Measurements from ENCODE around the gene BLOC1S1. TPM values are rescaled to one million over a fixed set of nuclear protein-coding genes. Genes with fewer than 3 reads are reported as not detected.

Gene BLOC1S1
- total and polyA plus RNA-seq, 12 donors, result 68.3 to 515 (median 105) TPM

DNA sequence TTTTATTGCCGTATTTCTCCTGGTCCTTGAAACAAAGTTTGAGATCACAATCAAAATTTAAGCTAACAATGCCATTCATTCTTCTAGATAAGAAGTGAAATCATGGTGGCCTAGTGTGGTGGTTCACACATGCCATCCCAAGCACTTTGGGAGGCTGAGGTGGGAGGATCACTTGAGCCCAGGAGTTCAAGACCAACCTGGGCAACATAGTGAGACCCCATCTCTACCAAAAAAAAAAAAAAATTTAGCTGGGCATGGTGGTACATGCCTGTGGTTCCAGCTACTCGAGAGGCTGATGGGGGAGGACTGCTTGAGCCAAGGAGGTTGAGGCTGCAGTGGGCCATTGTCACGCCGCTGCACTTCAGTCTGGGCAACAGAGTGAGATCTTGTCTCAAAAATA lies 51.3 kb downstream of the BLOC1S1 start:
- H3K27ac ChIP-seq, result no peak overlapping the region
- H3K4me3 ChIP-seq, result no peak overlapping the region
- H3K4me1 ChIP-seq, result no peaks in the 10 kb centered on the region
- TF ChIP-seq, protein P1, sequence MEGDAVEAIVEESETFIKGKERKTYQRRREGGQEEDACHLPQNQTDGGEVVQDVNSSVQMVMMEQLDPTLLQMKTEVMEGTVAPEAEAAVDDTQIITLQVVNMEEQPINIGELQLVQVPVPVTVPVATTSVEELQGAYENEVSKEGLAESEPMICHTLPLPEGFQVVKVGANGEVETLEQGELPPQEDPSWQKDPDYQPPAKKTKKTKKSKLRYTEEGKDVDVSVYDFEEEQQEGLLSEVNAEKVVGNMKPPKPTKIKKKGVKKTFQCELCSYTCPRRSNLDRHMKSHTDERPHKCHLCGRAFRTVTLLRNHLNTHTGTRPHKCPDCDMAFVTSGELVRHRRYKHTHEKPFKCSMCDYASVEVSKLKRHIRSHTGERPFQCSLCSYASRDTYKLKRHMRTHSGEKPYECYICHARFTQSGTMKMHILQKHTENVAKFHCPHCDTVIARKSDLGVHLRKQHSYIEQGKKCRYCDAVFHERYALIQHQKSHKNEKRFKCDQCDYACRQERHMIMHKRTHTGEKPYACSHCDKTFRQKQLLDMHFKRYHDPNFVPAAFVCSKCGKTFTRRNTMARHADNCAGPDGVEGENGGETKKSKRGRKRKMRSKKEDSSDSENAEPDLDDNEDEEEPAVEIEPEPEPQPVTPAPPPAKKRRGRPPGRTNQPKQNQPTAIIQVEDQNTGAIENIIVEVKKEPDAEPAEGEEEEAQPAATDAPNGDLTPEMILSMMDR (IDR thresholded peaks at IDR 0.05), result no peak
- no peak for ATAC-seq
- no peaks in the 10 kb centered on the region for H3K9me3 ChIP-seq
- intact Hi-C loops (cut with DNase I), result no loop called here
- H3K27me3 ChIP-seq, result no peaks in the 10 kb centered on the region
- WGBS, 2 donors, result 91 to 99% methylated on average over 4 of the region's 4 CpGs
- DNase-seq, result no peak
- H3K36me3 ChIP-seq, result peaks cover 0 to 94% (median 12%) of the 10 kb centered on the region in 9 donors

Other genes with a start within 250 kb of the BLOC1S1 start
- gene OR6C70, start 245.9 kb upstream of the BLOC1S1 start, total RNA-seq, result under 1 TPM in 1 of 10 donors, not detected in 9; 0.28 TPM
- not detected for gene OR6C70, start 245.9 kb upstream of the BLOC1S1 start, polyA plus RNA-seq
- gene OR6C68, start 223.7 kb upstream of the BLOC1S1 start, total RNA-seq, result not detected
- not detected for gene OR6C68, start 223.7 kb upstream of the BLOC1S1 start, polyA plus RNA-seq
- not detected for gene OR6C4, start 166.4 kb upstream of the BLOC1S1 start, total RNA-seq
- gene OR6C4, start 166.4 kb upstream of the BLOC1S1 start, polyA plus RNA-seq, result not detected
- gene OR2AP1, start 143.6 kb upstream of the BLOC1S1 start, total RNA-seq, result not detected
- gene OR2AP1, start 143.6 kb upstream of the BLOC1S1 start, polyA plus RNA-seq, result not detected
- not detected for gene OR10P1, start 79.2 kb upstream of the BLOC1S1 start, total RNA-seq
- not detected for gene OR10P1, start 79.2 kb upstream of the BLOC1S1 start, polyA plus RNA-seq
- 100 to 1,000 TPM; 422 to 750 (median 538) TPM for gene ITGA7, start 8.1 kb upstream of the BLOC1S1 start, total RNA-seq
- gene ITGA7, start 8.1 kb upstream of the BLOC1S1 start, polyA plus RNA-seq, result 100 to 1,000 TPM; 247 to 481 TPM
- gene RDH5, start 4.3 kb downstream of the BLOC1S1 start, total RNA-seq, result 10 to 100 TPM in 6 of 10 donors, 1 to 10 TPM in 4; 4.9 to 25.9 (median 13.6) TPM
- gene RDH5, start 4.3 kb downstream of the BLOC1S1 start, polyA plus RNA-seq, result 10 to 100 TPM; 40.1 to 54.5 TPM
- 1,000 to 10,000 TPM in 2 of 10 donors, 100 to 1,000 TPM in 8; 565 to 1,547 (median 768) TPM for gene CD63, start 13.0 kb downstream of the BLOC1S1 start, total RNA-seq
- 1,000 to 10,000 TPM; 1,333 to 2,861 TPM for gene CD63, start 13.0 kb downstream of the BLOC1S1 start, polyA plus RNA-seq
- 10 to 100 TPM in 8 of 10 donors, 1 to 10 TPM in 2; 6.2 to 17.6 (median 12.4) TPM for gene GDF11, start 27.1 kb downstream of the BLOC1S1 start, total RNA-seq
- 1 to 10 TPM; 3.2 to 8.3 TPM for gene GDF11, start 27.1 kb downstream of the BLOC1S1 start, polyA plus RNA-seq
- gene SARNP, start 101.7 kb downstream of the BLOC1S1 start, total RNA-seq, result 10 to 100 TPM; 47.5 to 58.0 (median 53.2) TPM
- 100 to 1,000 TPM in 1 of 2 donors, 10 to 100 TPM in 1; 90.3 to 136 TPM for gene SARNP, start 101.7 kb downstream of the BLOC1S1 start, polyA plus RNA-seq
- 10 to 100 TPM; 10.3 to 36.9 (median 17.4) TPM for gene ORMDL2, start 102.0 kb downstream of the BLOC1S1 start, total RNA-seq
- gene ORMDL2, start 102.0 kb downstream of the BLOC1S1 start, polyA plus RNA-seq, result 10 to 100 TPM; 33.7 to 82.9 TPM
- gene DNAJC14, start 113.5 kb downstream of the BLOC1S1 start, total RNA-seq, result 10 to 100 TPM; 12.5 to 20.8 (median 17.0) TPM
- gene DNAJC14, start 113.5 kb downstream of the BLOC1S1 start, polyA plus RNA-seq, result 10 to 100 TPM in 1 of 2 donors, 1 to 10 TPM in 1; 7.9 to 15.7 TPM
- 10 to 100 TPM in 2 of 10 donors, 1 to 10 TPM in 4, under 1 TPM in 4; 0.72 to 11.5 (median 1.8) TPM for gene MMP19, start 126.9 kb downstream of the BLOC1S1 start, total RNA-seq
- 1 to 10 TPM; 4.3 to 6.0 TPM for gene MMP19, start 126.9 kb downstream of the BLOC1S1 start, polyA plus RNA-seq
- gene PYM1, start 211.8 kb downstream of the BLOC1S1 start, total RNA-seq, result 10 to 100 TPM; 10.9 to 19.6 (median 16.7) TPM
- gene PYM1, start 211.8 kb downstream of the BLOC1S1 start, polyA plus RNA-seq, result 10 to 100 TPM; 20.4 to 48.6 TPM
- 10 to 100 TPM in 3 of 10 donors, 1 to 10 TPM in 7; 4.6 to 15.5 (median 7.0) TPM for gene DGKA, start 215.1 kb downstream of the BLOC1S1 start, total RNA-seq
- gene DGKA, start 215.1 kb downstream of the BLOC1S1 start, polyA plus RNA-seq, result 10 to 100 TPM in 1 of 2 donors, 1 to 10 TPM in 1; 6.4 to 17.3 TPM
- 1 to 10 TPM in 2 of 10 donors, under 1 TPM in 8; 0.26 to 1.3 (median 0.58) TPM for gene PMEL, start 250.0 kb downstream of the BLOC1S1 start, total RNA-seq
- under 1 TPM; 0.49 to 0.66 TPM for gene PMEL, start 250.0 kb downstream of the BLOC1S1 start, polyA plus RNA-seq